RCC 7860 (cell line): ENCODE measurements around the gene NCLN.
"Not testable (repeated sequence)": the region's sequence is repeated elsewhere in the genome, so short reads cannot be mapped to it uniquely, and the experiment has no call there.

Source experiments
- DNase-seq: peaks from one replicate; pipeline ENCODE4 v3.0.0-alpha.2; 2015; ENCODE audit warnings: low spot score
- FAIRE-seq: peaks from 2 replicates; lab custom pipeline; 2012; peaks lifted over from hg19 to GRCh38; lab: Jason Lieb, UNC

NCLN gene

DNA sequence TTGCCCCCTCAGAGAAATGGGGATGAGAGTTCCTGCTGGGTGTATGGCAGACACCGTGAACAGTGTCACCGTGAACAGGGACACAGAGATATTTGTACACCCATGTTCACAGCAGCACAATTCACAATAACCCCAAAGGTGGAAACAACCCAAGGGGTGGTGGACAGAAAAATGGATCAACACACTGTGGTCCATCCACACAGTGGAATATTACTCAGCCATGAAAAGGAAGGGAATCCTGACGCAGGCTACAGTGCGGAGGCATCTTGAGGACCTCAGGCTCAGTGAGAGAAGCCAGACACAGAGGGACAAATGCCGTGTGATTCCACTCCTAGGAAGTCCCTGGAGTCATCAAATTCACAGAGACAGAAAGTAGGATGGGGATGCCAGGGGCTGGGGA, 31.1 kb downstream of the NCLN start:
- FAIRE-seq: no peak
- DNase-seq: no peak

DNA sequence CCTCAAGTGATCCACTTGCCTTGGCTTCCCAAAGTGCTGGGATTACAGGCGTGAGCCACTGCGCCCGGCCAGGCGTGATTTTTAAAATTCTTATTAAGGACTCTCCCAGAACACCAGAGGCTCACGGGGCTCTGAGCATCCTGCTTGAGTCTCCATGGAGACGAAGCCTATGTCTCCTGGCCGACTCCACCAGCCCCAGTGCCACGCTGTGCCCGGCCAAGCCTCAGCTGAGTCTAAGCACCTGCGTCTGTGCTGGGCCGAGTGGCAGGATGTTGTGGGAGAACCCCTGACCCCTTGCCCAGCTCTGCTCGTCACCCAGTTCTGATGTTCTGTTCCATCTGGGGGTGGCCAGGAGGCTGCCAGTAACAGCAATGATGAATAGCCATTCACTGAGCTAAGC, 34.8 kb downstream of the NCLN start:
- FAIRE-seq: no peak
- DNase-seq: no peak

GRCh38 chr19:3221576-3221975, 35.8 kb downstream of the NCLN start:
- not testable (repeated sequence) for FAIRE-seq

GRCh38 chr19:3222709-3223108, 37.0 kb downstream of the NCLN start:
- FAIRE-seq (no peak), DNase-seq (no peak)

More at GRCh38 chr19:3221576-3221975, 35.8 kb downstream of the NCLN start:
- DNase-seq: not testable (repeated sequence)

GRCh38 chr19:3224346-3225168, 38.8 kb downstream of the NCLN start, which contains the start of gene CELF5:
TSS of gene CELF5 (plus strand) at chr19:3224661. CDS start at chr19:3224740, 79 bp downstream.
- no peak for FAIRE-seq
- no peak for DNase-seq

DNA sequence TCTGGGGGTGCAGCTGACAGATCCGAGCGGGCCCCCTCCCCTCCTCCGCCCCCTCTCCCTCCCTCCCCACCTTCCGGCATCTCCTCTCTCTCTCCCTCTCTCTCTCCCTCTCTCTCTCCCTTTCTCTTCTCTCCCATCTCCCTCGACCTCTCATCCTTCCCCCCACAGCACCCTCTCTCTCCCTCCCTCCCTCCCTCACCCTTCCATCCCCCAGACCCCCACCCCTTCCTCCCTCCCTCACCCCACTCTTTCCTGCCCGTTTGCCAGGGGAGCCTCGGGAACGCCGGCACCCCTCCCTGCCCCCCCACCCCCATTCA, 39.4 kb downstream of the NCLN start:
- FAIRE-seq: no peak
- no peak for DNase-seq

DNA sequence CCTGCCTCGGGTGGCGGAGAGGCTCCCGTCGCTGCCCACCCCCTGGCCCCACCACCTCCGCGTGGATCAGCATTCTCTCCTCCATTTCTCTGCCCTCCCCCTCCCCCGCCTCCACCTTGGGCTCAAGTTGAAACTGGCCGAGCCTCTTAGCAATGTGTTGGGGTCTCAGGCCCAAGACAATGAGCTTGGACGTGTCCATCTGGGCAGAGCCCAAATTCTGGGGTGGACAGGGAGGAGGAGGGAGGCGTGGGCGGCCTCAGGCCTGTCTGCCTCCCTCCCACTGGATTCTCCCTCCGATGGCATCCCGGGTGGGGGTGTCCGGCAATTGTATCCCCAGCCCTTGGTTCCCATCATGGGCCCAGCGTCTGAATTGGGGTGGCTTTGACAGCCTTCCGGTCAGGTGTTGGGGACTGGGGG, 40.0 kb downstream of the NCLN start:
- DNase-seq: no peak
- FAIRE-seq: no peak

GRCh38 chr19:3227054-3227626, 41.4 kb downstream of the NCLN start:
- DNase-seq (no peak), FAIRE-seq (no peak)

DNA sequence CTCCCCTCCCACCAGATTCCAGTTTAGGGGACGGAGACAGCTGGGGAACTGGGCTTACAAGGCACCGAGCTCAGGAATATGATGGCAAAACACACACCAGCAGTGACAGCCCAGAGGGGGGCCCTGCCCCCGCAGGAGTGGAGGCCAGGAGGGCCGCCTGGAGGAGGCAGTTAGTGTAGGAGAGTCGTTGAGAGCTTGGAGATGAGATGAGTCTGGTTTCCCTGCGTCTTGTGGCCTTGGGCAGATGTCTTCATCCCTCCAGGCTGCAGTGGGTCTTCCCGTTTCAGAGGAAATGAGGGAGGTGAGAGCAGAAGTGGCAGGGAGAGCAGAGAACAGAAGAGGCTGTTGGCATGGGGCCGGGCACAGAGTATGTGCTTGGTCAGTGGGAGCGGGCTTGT, 43.6 kb downstream of the NCLN start:
- FAIRE-seq (no peak), DNase-seq (no peak)

DNA sequence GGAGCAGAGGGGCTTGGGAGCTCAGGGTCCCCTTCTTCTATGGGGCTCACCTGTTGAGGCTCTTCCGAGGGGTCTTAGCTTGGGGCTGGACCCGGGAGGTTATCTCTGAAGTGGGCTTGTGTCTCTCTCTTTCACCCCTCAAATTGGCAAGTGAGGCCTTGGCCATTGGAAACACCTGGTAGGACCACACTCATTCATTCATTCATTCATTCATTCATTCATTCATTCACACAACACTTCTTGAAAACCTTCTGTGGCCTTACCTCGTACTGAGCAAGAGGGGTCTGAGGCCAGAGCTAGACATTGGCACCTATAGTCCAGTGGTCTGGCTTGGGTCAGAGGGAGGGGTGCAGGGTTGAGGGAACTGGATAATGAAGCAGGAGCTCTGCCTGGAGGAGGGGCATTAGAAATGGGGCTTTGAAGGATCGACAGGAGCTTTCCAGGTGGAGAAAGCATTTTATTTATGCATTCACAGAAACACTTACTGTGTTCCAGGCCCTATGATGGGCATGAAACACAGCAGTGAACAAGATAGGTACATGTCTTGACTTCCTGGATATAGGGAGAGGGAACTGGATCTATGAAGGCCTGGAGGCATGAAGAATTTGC, 44.3 kb downstream of the NCLN start:
- no peak for FAIRE-seq
- no peak for DNase-seq

- DNase-seq (no peak), FAIRE-seq (no peak)
Observed at GRCh38 chr19:3231288-3231687, 45.6 kb downstream of the NCLN start.

GRCh38 chr19:3233116-3233515, 47.4 kb downstream of the NCLN start:
- DNase-seq (no peak), FAIRE-seq (no peak)

DNA sequence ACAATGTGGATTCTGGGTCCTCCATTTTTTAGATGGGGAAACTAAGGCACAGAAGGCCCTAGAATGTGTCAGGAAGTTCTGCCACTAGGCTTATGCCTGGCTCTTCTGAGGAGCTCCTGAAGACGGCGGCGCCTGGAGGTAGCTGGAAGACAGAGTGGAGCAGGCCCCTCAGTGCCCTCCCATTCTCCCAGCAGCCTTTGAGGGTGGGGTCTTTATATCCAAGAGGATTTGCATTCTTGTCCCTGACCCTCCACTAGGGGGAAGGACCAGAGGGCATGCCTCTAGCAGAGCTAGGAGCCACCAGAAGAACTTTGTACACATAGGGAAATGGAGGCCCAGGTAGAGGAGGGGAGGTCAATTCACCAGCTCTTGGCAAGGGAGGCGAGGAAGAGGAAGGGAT, 48.1 kb downstream of the NCLN start:
- FAIRE-seq (no peak), DNase-seq (no peak)

- DNase-seq: no peak
Observed at GRCh38 chr19:3234800-3235199, 49.1 kb downstream of the NCLN start.

DNA sequence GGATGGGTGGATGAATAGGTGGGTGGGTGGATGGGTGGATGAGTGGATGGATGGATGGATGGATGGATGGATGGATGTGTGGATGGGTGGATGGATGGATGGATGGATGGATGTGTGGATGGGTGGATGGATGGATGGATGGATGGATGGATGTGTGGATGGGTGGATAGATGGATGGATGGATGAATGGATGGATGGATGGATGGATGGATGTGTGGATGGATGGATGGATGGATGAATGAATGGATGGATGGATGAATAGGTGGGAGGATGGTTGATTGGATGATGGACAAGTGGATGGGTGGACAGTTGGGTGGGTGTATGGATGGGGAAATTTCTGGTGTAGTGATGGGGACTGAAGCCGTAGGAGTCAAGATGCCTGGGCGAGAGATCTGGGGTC, 49.9 kb downstream of the NCLN start:
- not testable (repeated sequence) for DNase-seq, FAIRE-seq

More at GRCh38 chr19:3234800-3235199, 49.1 kb downstream of the NCLN start:
- FAIRE-seq: no peak

DNA sequence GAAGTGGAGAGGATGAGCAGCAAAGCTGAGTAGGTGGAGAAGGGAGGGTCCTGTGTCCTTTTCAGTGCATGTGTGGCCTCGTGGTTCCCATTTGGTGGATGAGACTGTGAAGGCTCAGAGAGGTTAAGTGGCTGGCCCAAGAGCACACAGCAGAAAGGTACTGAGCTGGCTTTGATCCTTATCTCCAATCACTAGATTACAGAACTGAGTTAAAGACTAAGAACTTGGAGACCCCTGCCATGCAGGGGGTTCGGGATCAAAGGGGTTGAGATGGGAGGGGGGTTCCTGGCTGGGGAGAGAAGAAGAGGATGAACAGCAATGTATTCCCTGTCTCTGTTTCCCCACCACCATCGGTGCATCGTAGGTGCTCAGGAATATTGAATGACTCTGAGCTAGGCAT, 50.5 kb downstream of the NCLN start:
- no peak for FAIRE-seq
- no peak for DNase-seq

- FAIRE-seq (no peak), DNase-seq (no peak)
Observed at GRCh38 chr19:3238066-3238561, 52.4 kb downstream of the NCLN start.

GRCh38 chr19:3239367-3239766, 53.6 kb downstream of the NCLN start:
- no peak for DNase-seq
- FAIRE-seq: no peak

DNA sequence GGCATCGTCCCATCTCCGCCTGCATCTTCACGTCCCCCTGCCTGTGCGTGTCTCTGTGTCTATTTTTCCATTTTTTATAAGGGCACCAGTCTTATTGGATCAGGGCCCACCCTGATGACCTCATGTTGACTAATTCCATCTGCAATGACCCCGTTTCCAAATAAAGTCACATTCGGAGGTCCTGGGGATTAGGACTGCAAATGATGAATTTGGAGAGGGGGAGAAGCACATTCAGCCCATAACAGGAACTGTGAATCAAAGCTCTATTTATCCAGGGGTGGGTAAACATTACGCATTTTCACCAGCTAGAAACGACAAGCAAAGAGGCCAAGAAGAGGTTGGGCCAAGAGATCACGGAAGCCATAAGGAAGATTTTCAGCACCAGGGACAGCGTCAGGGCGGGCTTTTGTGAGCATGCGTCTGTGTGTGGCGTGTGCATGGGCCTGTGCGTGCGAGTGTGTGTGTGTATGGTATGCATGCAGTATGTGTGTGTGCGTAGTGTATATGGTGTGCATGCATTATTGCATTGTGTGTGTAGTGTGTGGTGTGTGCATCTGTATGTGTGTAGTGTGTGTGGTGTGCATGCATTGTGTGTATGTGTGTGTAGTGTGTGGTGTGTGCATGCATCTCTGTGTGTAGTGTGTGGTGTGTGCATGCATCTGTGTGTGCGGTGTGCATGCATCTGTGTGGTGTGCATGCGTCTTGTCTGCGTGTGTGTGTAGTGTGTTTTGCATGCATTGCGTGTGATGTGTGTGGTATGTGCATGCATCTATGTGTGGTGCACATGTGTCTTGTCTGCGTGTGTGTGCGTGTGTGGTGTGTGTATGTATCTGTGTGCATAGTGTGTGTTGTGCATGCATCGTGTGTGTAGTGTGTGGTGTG, 58.3 kb downstream of the NCLN start:
- peak; percentile 13 for DNase-seq
- no peak for FAIRE-seq

- FAIRE-seq (no peak), DNase-seq (no peak)
Observed at GRCh38 chr19:3245050-3245449, 59.3 kb downstream of the NCLN start.
